Measurements from ENCODE around the gene CDC37L1.

DNA sequence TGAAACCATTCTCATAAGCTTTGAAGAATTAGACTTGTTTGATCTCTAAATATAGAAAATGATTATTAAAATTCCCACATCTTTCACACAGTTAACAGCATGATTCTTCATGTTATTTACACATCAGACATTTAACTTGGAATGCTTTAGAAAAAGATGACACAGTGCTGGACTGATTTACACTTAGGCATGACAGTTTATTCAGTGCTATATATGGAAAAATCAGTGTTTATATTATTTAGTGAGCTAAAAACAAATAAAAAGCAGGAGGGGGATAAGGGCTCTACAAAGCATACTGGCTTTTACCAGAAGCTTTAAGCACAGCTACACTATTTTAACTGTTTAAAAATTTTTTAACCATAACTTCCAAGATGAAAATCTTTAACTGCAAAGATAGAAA, 30.0 kb downstream of the CDC37L1 start:
- no peak for TF ChIP-seq CTCF (IDR thresholded peaks at IDR 0.05)
- TF ChIP-seq POLR2A (IDR thresholded peaks at IDR 0.05), result no peak
